CD4-positive, alpha-beta T cell treated with Interleukin-10 for 1 hour (primary cell): ENCODE data around the gene MACO1.
A peak's percentile ranks its signal among the peaks of the same experiment; 100 is the strongest.

ENCODE experiments used
- DNase-seq: peaks from one replicate; pipeline ENCODE4 v3.0.0-alpha.2; 2020

MACO1 gene

GRCh38 chr1:25545767-25546166 lies 115.1 kb downstream of the MACO1 start:
- no peak for DNase-seq

- no peak for DNase-seq
These were observed 115.5 kb downstream of the MACO1 start for GRCh38 chr1:25546193-25546592.

- no peak for DNase-seq
These were observed 117.9 kb downstream of the MACO1 start for GRCh38 chr1:25548601-25549000.

DNA sequence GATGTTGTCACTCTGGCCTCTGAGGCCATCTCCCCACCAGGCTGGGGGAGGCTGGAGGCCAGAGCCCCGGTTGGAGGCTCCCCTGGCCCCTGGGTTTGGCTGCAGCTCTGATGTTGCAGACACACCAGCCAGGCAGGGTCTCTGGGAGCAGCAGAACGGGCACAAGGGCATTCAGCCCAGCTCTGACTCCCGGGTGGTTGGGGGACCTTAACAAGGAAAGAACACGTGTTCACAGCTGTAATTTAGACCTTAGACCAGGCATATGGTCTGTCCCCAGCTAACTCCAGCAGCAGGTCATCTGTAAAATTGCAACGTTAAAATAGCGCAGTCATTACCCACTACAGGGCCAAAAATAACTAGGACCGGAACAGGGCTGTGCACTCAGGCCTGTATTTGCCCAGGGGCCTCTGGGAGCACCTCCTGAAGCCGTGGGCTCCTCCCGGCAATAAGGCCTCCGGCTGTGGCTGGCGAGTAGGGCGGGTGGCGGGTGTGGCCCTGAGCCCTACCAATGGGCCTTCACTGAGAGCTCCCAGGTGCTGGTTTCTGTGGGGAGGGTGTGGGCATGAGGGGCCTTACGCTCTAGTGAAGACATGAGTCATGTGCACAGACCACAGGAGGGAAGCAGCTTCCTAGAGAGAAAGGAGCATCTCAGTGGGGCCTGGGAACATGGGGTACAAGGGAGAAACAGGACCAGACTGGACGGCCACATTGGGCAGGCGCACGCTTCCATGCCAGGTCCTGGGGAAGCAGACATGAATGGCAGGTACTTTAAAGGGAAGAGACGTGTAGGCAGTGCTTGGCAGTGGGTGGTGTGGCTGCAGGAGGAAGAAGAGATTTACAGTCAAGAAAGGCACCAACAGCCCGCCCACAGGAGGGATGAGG lies 118.8 kb downstream of the MACO1 start:
- DNase-seq, result peak; percentile 74
